ENCODE results near the gene PBX1.
"Not testable (repeated sequence)": the region's sequence is repeated elsewhere in the genome, so short reads cannot be mapped to it uniquely, and the experiment has no call there.

The PBX1 gene

GRCh38 chr1:164524810-164525209 is 34.2 kb upstream of the PBX1 start:
- no peaks in the 10 kb centered on the region for H3K79me2 ChIP-seq (ENCODE audit: low read length)
- H3K4me2 ChIP-seq (ENCODE audit: low read length): no peak overlapping the region
- TF ChIP-seq CTCF (IDR thresholded peaks at IDR 0.05; ENCODE audit: low read depth, low read length): no peak
- TF ChIP-seq EZH2phosphoT487 (IDR thresholded peaks at IDR 0.05; ENCODE audit: low read depth): no peak
- no peaks in the 10 kb centered on the region for H3K36me3 ChIP-seq (replicated peaks; ENCODE audit: low read depth, low read length)
- no peak overlapping the region for H3K9ac ChIP-seq (ENCODE audit: low read length)
- H4K20me1 ChIP-seq (ENCODE audit: insufficient read depth, low read length): no peaks in the 10 kb centered on the region
- H3K4me1 ChIP-seq (ENCODE audit: low read length): no peaks in the 10 kb centered on the region
- no peak overlapping the region for H3K27ac ChIP-seq (ENCODE audit: low read length)
- peaks cover 12% of the 10 kb centered on the region; the same call in 1 of the 2 replicates for H3K9me3 ChIP-seq (ENCODE audit: insufficient read depth, low read length)
- no peak overlapping the region for H3K4me3 ChIP-seq (ENCODE audit: low read length)
- H2AFZ ChIP-seq (ENCODE audit: low read depth, low read length): no peak overlapping the region
- no peaks in the 10 kb centered on the region for H3K27me3 ChIP-seq (ENCODE audit: low read depth, low read length)

GRCh38 chr1:164534863-164535610 is 23.9 kb upstream of the PBX1 start:
- Histone ChIP-seq H3K9me3 (ENCODE audit: insufficient read depth, low read length) (no peaks in the 10 kb centered on the region), H3K4me1 (ENCODE audit: low read length) (no peaks in the 10 kb centered on the region), H3K36me3 (replicated peaks; ENCODE audit: low read depth, low read length) (no peaks in the 10 kb centered on the region), H3K79me2 (ENCODE audit: low read length) (no peaks in the 10 kb centered on the region), H3K27ac (ENCODE audit: low read length) (no peak overlapping the region), H3K4me3 (ENCODE audit: low read length) (no peak overlapping the region), H3K9ac (ENCODE audit: low read length) (no peak overlapping the region), H4K20me1 (ENCODE audit: insufficient read depth, low read length) (no peaks in the 10 kb centered on the region), H2AFZ (ENCODE audit: low read depth, low read length) (no peak overlapping the region), H3K27me3 (ENCODE audit: low read depth, low read length) (no peaks in the 10 kb centered on the region), H3K4me2 (ENCODE audit: low read length) (no peak overlapping the region)
- TF ChIP-seq CTCF (IDR thresholded peaks at IDR 0.05; ENCODE audit: low read depth, low read length): no peak
- no peak for TF ChIP-seq EZH2phosphoT487 (IDR thresholded peaks at IDR 0.05; ENCODE audit: low read depth)

GRCh38 chr1:164552463-164552988 is 6.5 kb upstream of the PBX1 start:
- H3K36me3 ChIP-seq (replicated peaks; ENCODE audit: low read depth, low read length); H3K9me3 ChIP-seq (ENCODE audit: insufficient read depth, low read length); H3K4me1 ChIP-seq (ENCODE audit: low read length); H3K27me3 ChIP-seq (ENCODE audit: low read depth, low read length); H3K27ac ChIP-seq (ENCODE audit: low read length); H3K79me2 ChIP-seq (ENCODE audit: low read length); H2AFZ ChIP-seq (ENCODE audit: low read depth, low read length); H4K20me1 ChIP-seq (ENCODE audit: insufficient read depth, low read length); H3K4me2 ChIP-seq (ENCODE audit: low read length); H3K9ac ChIP-seq (ENCODE audit: low read length); H3K4me3 ChIP-seq (ENCODE audit: low read length): not testable (repeated sequence)

GRCh38 chr1:164557270-164557669 is 1.7 kb upstream of the PBX1 start:
- Histone ChIP-seq H3K27me3 (ENCODE audit: low read depth, low read length) (peaks cover 8% of the 10 kb centered on the region), H4K20me1 (ENCODE audit: insufficient read depth, low read length) (no peaks in the 10 kb centered on the region), H3K4me2 (ENCODE audit: low read length) (no peak overlapping the region), H3K9me3 (ENCODE audit: insufficient read depth, low read length) (no peaks in the 10 kb centered on the region; the same call in 1 of the 2 replicates), H3K4me1 (ENCODE audit: low read length) (0 out of 2 replicates have a peak, but pooled peaks cover 2% of the 10 kb centered on the region), H3K9ac (ENCODE audit: low read length) (no peak overlapping the region), H3K27ac (ENCODE audit: low read length) (no peak overlapping the region), H3K4me3 (ENCODE audit: low read length) (no peak overlapping the region), H2AFZ (ENCODE audit: low read depth, low read length) (no peak overlapping the region), H3K36me3 (replicated peaks; ENCODE audit: low read depth, low read length) (no peaks in the 10 kb centered on the region), H3K79me2 (ENCODE audit: low read length) (no peaks in the 10 kb centered on the region)
- TF ChIP-seq EZH2phosphoT487 (IDR thresholded peaks at IDR 0.05; ENCODE audit: low read depth) (no peak), CTCF (IDR thresholded peaks at IDR 0.05; ENCODE audit: low read depth, low read length) (no peak)

All from OCI-LY3 (cell line).